Kidney (tissue), 14 donors: ENCODE results near the gene IL31. TPM values are rescaled to one million over a fixed set of nuclear protein-coding genes. Genes with fewer than 3 reads are reported as not detected.

Experiments
- DNase-seq, 5 donors: peaks; one replicate each; pipeline ENCODE4 v3.0.0-alpha.2; 2013 to 2020
- FAIRE-seq: peaks from 2 replicates; lab custom pipeline; 2012; peaks lifted over from hg19 to GRCh38; lab: Jason Lieb, UNC
- H3K27ac ChIP-seq, 2 donors: one replicate each; pipeline ENCODE4 v1.7.0; 2013; ENCODE audit warnings: low read depth in 2 of 2, low read length in 2 of 2, inconsistent platforms in 1 of 2
- H3K27me3 ChIP-seq: one replicate; pipeline ENCODE4 v1.7.1; 2013; ENCODE audit warnings: low read length, inconsistent platforms; ENCODE audit not compliant: control insufficient read depth, insufficient read depth
- H3K36me3 ChIP-seq, 3 donors: one replicate each; pipeline versions ENCODE4 v1.7.0 to v1.7.1; 2013; ENCODE audit warnings: low read length in 3 of 3, control low read depth in 1 of 3, inconsistent platforms in 1 of 3; ENCODE audit not compliant: insufficient read depth in 3 of 3, control insufficient read depth in 2 of 3
- H3K4me1 ChIP-seq, 3 donors: one replicate each; pipeline versions ENCODE4 v1.7.0 to v1.7.1; 2013; ENCODE audit warnings: low read length in 3 of 3, inconsistent platforms in 1 of 3, low read depth in 1 of 3; ENCODE audit not compliant: control insufficient read depth in 2 of 3, insufficient read depth in 2 of 3
- H3K4me3 ChIP-seq, 3 donors: one replicate each; pipeline versions ENCODE4 v1.7.0 to v1.8.1; 2013; ENCODE audit warnings: low read length in 3 of 3, control low read depth in 1 of 3, inconsistent platforms in 1 of 3
- H3K9ac ChIP-seq, 3 donors: one replicate each; pipeline versions ENCODE4 v1.7.0 to v1.7.1; 2013; ENCODE audit warnings: low read length in 3 of 3, control low read depth in 1 of 3, inconsistent platforms in 1 of 3
- H3K9me3 ChIP-seq, 3 donors: one replicate each; pipeline versions ENCODE4 v1.7.0 to v1.7.1; 2013; ENCODE audit warnings: low read length in 3 of 3, control low read depth in 1 of 3, inconsistent platforms in 1 of 3; ENCODE audit not compliant: control insufficient read depth in 2 of 3, insufficient read depth in 1 of 3
- intact Hi-C: fragments of 100-400 bp; cut with DNase I; formaldehyde crosslinking; loops from one replicate; pipeline ENCODE4 v1.11.1; 2022
- polyA plus RNA-seq: library from polyadenylated mRNA; stranded (reverse); fragments of 350-450 nt; fragmentation: Illumina TruSeq; extraction: RNeasy Lipid Tissue Mini Kit (QIAGEN cat#74804); gene quantifications from one replicate; pipeline ENCODE4 v1.2.3, GENCODE V29; 2014; ENCODE audit warnings: low read depth, low replicate concordance; ENCODE audit not compliant: insufficient read depth
- total RNA-seq: library from RNA; stranded (reverse); fragmentation: NEBNext Ultra II Directional; extraction: Animal tissue kit (Norgen Biotek cat#: 25700); gene quantifications from one replicate; pipeline ENCODE4 v1.2.1, GENCODE V29; 2021
- TF ChIP-seq, protein P1 (sequence below): IDR thresholded peaks from 3 replicates; pipeline ENCODE4 v1.5.1; 2012; ENCODE audit warnings: mild to moderate bottlenecking, moderate library complexity, borderline replicate concordance; ENCODE audit not compliant: insufficient read depth; ENCODE audit errors: extremely low read depth
- donor health status: control.
- donor health status: control.
- donor health status: control.
- donor health status: control.
- donor health status: control.
- donor health status: DM: yes; HTN: yes; CAD: no.
- donor health status: Normal renal cell carcinoma (clear cell type).

Gene IL31
- total and polyA plus RNA-seq, 2 donors from 2014 or later, result not detected

DNA sequence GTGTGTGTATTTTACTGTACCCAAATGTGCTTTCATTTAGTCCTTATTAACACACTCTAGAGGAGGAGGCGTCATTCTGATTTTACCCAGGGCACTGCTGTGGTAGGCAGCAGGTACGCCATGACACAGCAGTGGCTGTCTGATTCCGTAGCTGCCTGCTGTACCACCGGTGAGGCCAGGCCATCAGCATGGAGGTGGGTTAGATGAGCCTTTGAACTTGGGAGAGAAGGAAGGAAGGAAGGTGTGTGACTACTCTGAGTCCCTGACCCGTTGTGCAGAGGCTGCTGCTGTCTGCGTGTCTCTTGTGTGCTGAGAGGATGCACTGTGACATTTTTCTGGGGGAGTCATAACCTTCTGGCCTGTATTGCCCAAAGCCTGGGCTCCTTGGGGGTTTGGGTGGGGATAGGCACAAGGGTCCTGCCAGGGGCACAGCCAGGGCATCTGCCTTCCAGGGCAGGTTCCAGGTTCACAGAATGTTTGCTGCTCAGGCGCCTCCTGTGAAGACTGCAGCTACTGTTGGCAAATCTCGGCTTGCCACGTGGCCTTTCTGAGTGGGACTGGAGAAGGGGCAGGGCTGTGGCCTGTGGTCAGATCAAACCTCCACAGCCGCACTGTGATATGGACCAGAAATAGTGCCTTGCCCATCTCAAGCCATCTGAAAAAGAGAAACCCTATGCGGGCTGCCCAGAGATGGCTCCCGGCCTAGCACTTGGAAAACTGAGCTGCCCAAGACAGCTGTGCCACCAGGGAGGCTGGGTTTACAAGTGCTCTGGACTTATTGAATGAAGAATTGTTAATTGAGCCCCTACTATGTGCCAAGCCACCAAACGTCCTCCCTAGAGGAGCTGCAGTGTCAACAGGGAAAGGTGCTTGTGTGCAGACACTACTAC lies 48.3 kb downstream of the IL31 start:
- Histone ChIP-seq H3K9me3 (no peaks in the 10 kb centered on the region), H3K4me3 (no peak overlapping the region), H3K27me3 (no peaks in the 10 kb centered on the region), H3K9ac (no peak overlapping the region), H3K36me3 (peaks cover 0 to 28% (median 20%) of the 10 kb centered on the region in 3 donors), H3K4me1 (peaks cover 0 to 27% (median 25%) of the 10 kb centered on the region in 3 donors), H3K27ac (peak overlapping the region; percentile 9 to 54)
- intact Hi-C loops, result no loop called here
- TF ChIP-seq, protein P1, sequence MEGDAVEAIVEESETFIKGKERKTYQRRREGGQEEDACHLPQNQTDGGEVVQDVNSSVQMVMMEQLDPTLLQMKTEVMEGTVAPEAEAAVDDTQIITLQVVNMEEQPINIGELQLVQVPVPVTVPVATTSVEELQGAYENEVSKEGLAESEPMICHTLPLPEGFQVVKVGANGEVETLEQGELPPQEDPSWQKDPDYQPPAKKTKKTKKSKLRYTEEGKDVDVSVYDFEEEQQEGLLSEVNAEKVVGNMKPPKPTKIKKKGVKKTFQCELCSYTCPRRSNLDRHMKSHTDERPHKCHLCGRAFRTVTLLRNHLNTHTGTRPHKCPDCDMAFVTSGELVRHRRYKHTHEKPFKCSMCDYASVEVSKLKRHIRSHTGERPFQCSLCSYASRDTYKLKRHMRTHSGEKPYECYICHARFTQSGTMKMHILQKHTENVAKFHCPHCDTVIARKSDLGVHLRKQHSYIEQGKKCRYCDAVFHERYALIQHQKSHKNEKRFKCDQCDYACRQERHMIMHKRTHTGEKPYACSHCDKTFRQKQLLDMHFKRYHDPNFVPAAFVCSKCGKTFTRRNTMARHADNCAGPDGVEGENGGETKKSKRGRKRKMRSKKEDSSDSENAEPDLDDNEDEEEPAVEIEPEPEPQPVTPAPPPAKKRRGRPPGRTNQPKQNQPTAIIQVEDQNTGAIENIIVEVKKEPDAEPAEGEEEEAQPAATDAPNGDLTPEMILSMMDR, result no peak
- FAIRE-seq, result no peak
- peak in 1 of 5 donors; percentile 63 for DNase-seq

DNA sequence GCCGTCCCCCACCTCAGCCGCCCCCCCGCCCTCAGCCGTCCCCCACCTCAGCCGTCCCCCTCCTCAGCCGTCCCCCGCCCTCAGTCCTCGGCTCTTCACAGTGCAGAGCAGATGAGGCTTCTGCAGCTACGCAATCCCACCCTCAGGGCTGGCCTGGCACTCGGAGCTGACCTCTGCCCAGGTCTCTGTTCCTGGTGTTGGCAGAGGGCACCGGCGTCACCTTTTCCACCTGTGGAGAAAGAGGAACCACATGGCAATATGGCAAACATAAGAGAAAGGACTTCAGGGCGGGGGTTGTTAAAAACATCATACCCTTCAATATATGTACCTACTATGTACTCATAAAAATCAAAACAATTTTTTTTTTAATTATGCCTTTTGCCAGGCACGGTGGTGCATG lies 49.7 kb downstream of the IL31 start:
- no peaks in the 10 kb centered on the region for H3K9me3 ChIP-seq
- H3K9ac ChIP-seq, result no peak overlapping the region
- FAIRE-seq, result no peak
- peak in 1 of 5 donors; percentile 72 for DNase-seq
- peaks cover 0 to 15% (median 13%) of the 10 kb centered on the region in 3 donors for H3K36me3 ChIP-seq
- TF ChIP-seq, protein P1, result no peak
- peaks cover 0 to 27% (median 27%) of the 10 kb centered on the region in 3 donors for H3K4me1 ChIP-seq
- intact Hi-C loops, result loop anchor here (5.0 kb wide), 1 partner anchor 67 kb away; no protein-coding TSS in a partner anchor
- no peak overlapping the region for H3K4me3 ChIP-seq
- H3K27ac ChIP-seq, result no peak overlapping the region
- no peaks in the 10 kb centered on the region for H3K27me3 ChIP-seq

DNA sequence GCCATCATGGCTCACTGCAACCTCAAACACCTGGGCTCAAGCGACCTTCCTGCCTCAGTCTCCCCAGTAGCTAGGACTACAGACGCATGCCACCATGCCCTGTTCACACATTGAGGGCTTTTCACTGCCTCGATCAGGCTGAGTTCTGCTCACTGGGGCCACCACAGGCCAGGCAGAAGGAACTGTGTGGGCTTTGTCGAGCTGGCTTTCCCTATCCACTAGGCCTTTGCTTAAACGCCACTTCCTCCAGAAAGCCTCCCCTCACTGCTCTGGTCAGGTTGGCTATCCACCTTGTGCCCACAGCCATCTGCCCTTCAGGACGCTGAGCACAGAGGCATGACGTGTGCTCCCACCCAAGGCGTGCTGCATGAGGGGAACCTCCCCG lies 50.3 kb downstream of the IL31 start:
- no peak overlapping the region for H3K9ac ChIP-seq
- peaks cover 0 to 27% (median 27%) of the 10 kb centered on the region in 3 donors for H3K4me1 ChIP-seq
- H3K27ac ChIP-seq, result no peak overlapping the region
- no peaks in the 10 kb centered on the region for H3K9me3 ChIP-seq
- no peak for FAIRE-seq
- TF ChIP-seq, protein P1, result no peak
- peaks cover 0 to 11% (median 7%) of the 10 kb centered on the region in 3 donors for H3K36me3 ChIP-seq
- H3K4me3 ChIP-seq, result no peak overlapping the region
- intact Hi-C loops, result loop anchor here (5.0 kb wide), 1 partner anchor 66 kb away; no protein-coding TSS in a partner anchor
- H3K27me3 ChIP-seq, result no peaks in the 10 kb centered on the region
- DNase-seq, result peak in 2 of 5 donors; percentile 26 to 37
